Jurkat, Clone E6-1 (cell line): ENCODE results near the gene ZNF521.

ENCODE experiments used
- DNase-seq: peaks from one replicate; pipeline ENCODE4 v3.0.0-alpha.2; 2011; ENCODE audit warnings: low read depth, low spot score
- H3K4me3 ChIP-seq: 2 replicates; pipeline ENCODE4 v1.5.1; 2011; ENCODE audit warnings: mild to moderate bottlenecking, low read length, control low read depth, moderate library complexity

ZNF521 gene

GRCh38 chr18:25189391-25190185 lies 162.4 kb downstream of the ZNF521 start:
- no peak overlapping the region for H3K4me3 ChIP-seq
- DNase-seq, result no peak

- no peak for DNase-seq
- no peak overlapping the region for H3K4me3 ChIP-seq
Measured at GRCh38 chr18:25187521-25188192, 164.3 kb downstream of the ZNF521 start.

GRCh38 chr18:25186871-25187270 lies 165.1 kb downstream of the ZNF521 start:
- no peak for DNase-seq
- H3K4me3 ChIP-seq, result no peak overlapping the region

- H3K4me3 ChIP-seq, result no peak overlapping the region
- no peak for DNase-seq
Measured at GRCh38 chr18:25181993-25182392, 170.0 kb downstream of the ZNF521 start.

- no peak for DNase-seq
- no peak overlapping the region for H3K4me3 ChIP-seq
Measured at GRCh38 chr18:25181581-25181980, 170.4 kb downstream of the ZNF521 start.

GRCh38 chr18:25180973-25181548 lies 170.9 kb downstream of the ZNF521 start:
- H3K4me3 ChIP-seq, result no peak overlapping the region
- no peak for DNase-seq

GRCh38 chr18:25177631-25178030 lies 174.3 kb downstream of the ZNF521 start:
- DNase-seq, result no peak
- H3K4me3 ChIP-seq, result no peak overlapping the region

- H3K4me3 ChIP-seq, result no peak overlapping the region
- no peak for DNase-seq
Measured at GRCh38 chr18:25176518-25177042, 175.4 kb downstream of the ZNF521 start.

GRCh38 chr18:25175558-25176517 lies 176.1 kb downstream of the ZNF521 start:
- H3K4me3 ChIP-seq, result no peak overlapping the region
- no peak for DNase-seq

- no peak for DNase-seq
- H3K4me3 ChIP-seq, result no peak overlapping the region
Measured at GRCh38 chr18:25174324-25174723, 177.6 kb downstream of the ZNF521 start.

- DNase-seq, result no peak
Measured at GRCh38 chr18:25171334-25171733, 180.6 kb downstream of the ZNF521 start.

GRCh38 chr18:25170402-25170801 lies 181.6 kb downstream of the ZNF521 start:
- DNase-seq, result no peak
- no peak overlapping the region for H3K4me3 ChIP-seq

More at GRCh38 chr18:25171334-25171733, 180.6 kb downstream of the ZNF521 start:
- no peak overlapping the region for H3K4me3 ChIP-seq

GRCh38 chr18:25169701-25170100 lies 182.3 kb downstream of the ZNF521 start:
- no peak overlapping the region for H3K4me3 ChIP-seq

GRCh38 chr18:25167612-25168410 lies 184.2 kb downstream of the ZNF521 start:
- DNase-seq, result no peak
- H3K4me3 ChIP-seq, result no peak overlapping the region

More at GRCh38 chr18:25169701-25170100, 182.3 kb downstream of the ZNF521 start:
- no peak for DNase-seq

GRCh38 chr18:25166113-25166512 lies 185.9 kb downstream of the ZNF521 start:
- DNase-seq, result no peak
- H3K4me3 ChIP-seq, result no peak overlapping the region

- H3K4me3 ChIP-seq, result no peak overlapping the region
- no peak for DNase-seq
Measured at GRCh38 chr18:25164848-25165811, 186.8 kb downstream of the ZNF521 start.

GRCh38 chr18:25164211-25164847 lies 187.6 kb downstream of the ZNF521 start:
- H3K4me3 ChIP-seq, result no peak overlapping the region

More at GRCh38 chr18:25164211-25164847, 187.6 kb downstream of the ZNF521 start:
- DNase-seq, result no peak
